IMR-90 (cell line): Measurements from ENCODE around the gene SGK1. TPM values are rescaled to one million over a fixed set of nuclear protein-coding genes. Genes with fewer than 3 reads are reported as not detected.
"Not testable (repeated sequence)": the region's sequence is repeated elsewhere in the genome, so short reads cannot be mapped to it uniquely, and the experiment has no call there.

ENCODE experiments used
- ATAC-seq: fragments of 200-7000 bp; cut with Tn5 transposase; 2 replicates; pipeline ENCODE4 v1.9.1; 2020; ENCODE audit warnings: low read depth, mild to moderate bottlenecking, moderate library complexity
- BruUV-seq: library from RNA; stranded (reverse); fragments of 400-500 nt; replicated peaks from 2 replicates; lab custom pipeline; 2021; lab: Mats Ljungman, UMichigan
- CTCF ChIA-PET: fragments of 300-600 bp; formaldehyde crosslinking; extraction: SDS; loops from one replicate; lab custom pipeline; 2021; ENCODE audit warnings: antibody characterized with exemption; lab: Yijun Ruan, JAX
- POLR2A ChIA-PET: fragments of 300-600 bp; sonication (Branson Sonifier 250); formaldehyde crosslinking; loops from one replicate; lab custom pipeline; 2022; ENCODE audit warnings: antibody characterized with exemption; ENCODE audit not compliant: unreplicated experiment; lab: Charles Lee
- DNase-seq: peaks from one replicate; pipeline ENCODE4 v3.0.0; 2013
- H2AFZ ChIP-seq: replicated peaks from 2 replicates; pipeline ENCODE3; 2013; ENCODE audit warnings: low read length, mild to moderate bottlenecking; ENCODE audit not compliant: poor library complexity
- H2AK5ac ChIP-seq: 2 replicates; pipeline ENCODE4 v1.6.1; 2013; ENCODE audit warnings: low read depth, low read length, inconsistent platforms
- H2AK9ac ChIP-seq: replicated peaks from 2 replicates; pipeline ENCODE3; 2013; ENCODE audit warnings: mild to moderate bottlenecking, low read depth, low read length, moderate library complexity; ENCODE audit not compliant: poor library complexity
- H2BK120ac ChIP-seq: 2 replicates; pipeline ENCODE4 v1.6.1; 2013; ENCODE audit warnings: low read depth, low read length, inconsistent platforms
- H2BK15ac ChIP-seq: 3 replicates; pipeline ENCODE4 v1.6.1; 2013; ENCODE audit warnings: low read depth, low read length, inconsistent platforms
- H2BK20ac ChIP-seq: 2 replicates; pipeline ENCODE4 v1.6.1; 2013; ENCODE audit warnings: low read depth, mild to moderate bottlenecking, inconsistent platforms, low read length, moderate library complexity
- H2BK5ac ChIP-seq: 2 replicates; pipeline ENCODE4 v1.6.1; 2013; ENCODE audit warnings: mild to moderate bottlenecking, low read depth, low read length, inconsistent platforms; ENCODE audit not compliant: poor library complexity, severe bottlenecking
- H3K14ac ChIP-seq: replicated peaks from 2 replicates; pipeline ENCODE4 v1.6.1; 2013; ENCODE audit warnings: low read depth, low read length, inconsistent platforms
- H3K18ac ChIP-seq: 2 replicates; pipeline ENCODE4 v1.6.1; 2013; ENCODE audit warnings: low read depth, low read length, control low read depth
- H3K23ac ChIP-seq: 2 replicates; pipeline ENCODE4 v1.6.1; 2013; ENCODE audit warnings: low read depth, low read length, inconsistent platforms
- H3K27ac ChIP-seq: 2 replicates; pipeline ENCODE4 v1.5.1; 2013; ENCODE audit warnings: mild to moderate bottlenecking, control low read depth, low read length; ENCODE audit not compliant: insufficient read depth
- H3K27me3 ChIP-seq: 2 replicates; pipeline ENCODE4 v1.6.1; 2013; ENCODE audit warnings: low read length; ENCODE audit not compliant: control insufficient read depth, insufficient read depth
- H3K36me3 ChIP-seq: 2 replicates; pipeline ENCODE4 v1.6.1; 2013; ENCODE audit warnings: low read length, mixed read lengths; ENCODE audit not compliant: control insufficient read depth, insufficient read depth
- H3K4ac ChIP-seq: 2 replicates; pipeline ENCODE4 v1.6.1; 2013; ENCODE audit warnings: low read depth, low read length, inconsistent platforms
- H3K4me1 ChIP-seq: 2 replicates; pipeline ENCODE4 v1.6.1; 2013; ENCODE audit warnings: low read length, mixed read lengths; ENCODE audit not compliant: control insufficient read depth, insufficient read depth
- H3K4me2 ChIP-seq: 2 replicates; pipeline ENCODE4 v1.6.1; 2013; ENCODE audit warnings: low read depth, mild to moderate bottlenecking, control low read depth, low read length, moderate library complexity
- H3K4me3 ChIP-seq: 2 replicates; pipeline ENCODE4 v1.5.1; 2013; ENCODE audit warnings: low read depth, mild to moderate bottlenecking, control low read depth, low read length, moderate library complexity; ENCODE audit not compliant: insufficient read depth
- H3K56ac ChIP-seq: 2 replicates; pipeline ENCODE4 v1.6.1; 2013; ENCODE audit warnings: low read length, inconsistent platforms; ENCODE audit not compliant: insufficient read depth; ENCODE audit errors: extremely low read depth
- H3K79me1 ChIP-seq, 2 experiments: 2 replicates each; pipeline ENCODE4 v1.6.1; 2013; ENCODE audit warnings: low read length in 2 of 2, inconsistent platforms in 1 of 2, low read depth in 1 of 2
- H3K9ac ChIP-seq: 2 replicates; pipeline ENCODE4 v1.6.1; 2013; ENCODE audit warnings: low read depth, low read length, control low read depth
- H3K9me1 ChIP-seq: 2 replicates; pipeline ENCODE4 v1.6.1; 2013; ENCODE audit warnings: low read length, inconsistent platforms; ENCODE audit not compliant: insufficient read depth
- H3K9me3 ChIP-seq: 2 replicates; pipeline ENCODE4 v1.6.1; 2013; ENCODE audit warnings: low read length; ENCODE audit not compliant: control insufficient read depth, insufficient read depth
- H4K20me1 ChIP-seq: 2 replicates; pipeline ENCODE4 v1.6.1; 2013; ENCODE audit warnings: low read length, inconsistent platforms; ENCODE audit not compliant: insufficient read depth
- H4K5ac ChIP-seq: 2 replicates; pipeline ENCODE4 v1.6.1; 2013; ENCODE audit warnings: mild to moderate bottlenecking, low read depth, low read length, control low read depth
- H4K8ac ChIP-seq, 2 experiments: 2 replicates each; pipeline ENCODE4 v1.6.1; 2013; ENCODE audit warnings: low read depth in 2 of 2, low read length in 2 of 2, control low read depth in 1 of 2, inconsistent platforms in 1 of 2
- H4K91ac ChIP-seq: 2 replicates; pipeline ENCODE4 v1.6.1; 2013; ENCODE audit warnings: low read depth, low read length, inconsistent platforms; ENCODE audit not compliant: insufficient read depth
- BHLHE40 ChIP-seq: fragments of 150-350 bp; IDR thresholded peaks from 2 replicates; pipeline ENCODE4 v1.6.1; 2016; ENCODE audit warnings: mild to moderate bottlenecking, low read depth, low read length
- CEBPB ChIP-seq: IDR thresholded peaks from 2 replicates; pipeline ENCODE4 v1.6.1; 2012; ENCODE audit warnings: low read depth, low read length, improper control_type of control experiment
- MAFK ChIP-seq: IDR thresholded peaks from 2 replicates; pipeline ENCODE4 v1.6.1; 2012; ENCODE audit warnings: low read depth, low read length, improper control_type of control experiment
- MXI1 ChIP-seq: IDR thresholded peaks from 2 replicates; pipeline ENCODE4 v1.6.1; 2012; ENCODE audit warnings: low read depth, mild to moderate bottlenecking, low read length, moderate library complexity, borderline replicate concordance
- NFE2L2 ChIP-seq: fragments of 150-350 bp; IDR thresholded peaks from 2 replicates; pipeline ENCODE4 v1.6.1; 2016; ENCODE audit warnings: low read depth, mild to moderate bottlenecking, low read length
- RCOR1 ChIP-seq: IDR thresholded peaks from 2 replicates; pipeline ENCODE4 v1.6.1; 2012; ENCODE audit warnings: mild to moderate bottlenecking, low read length, improper control_type of control experiment; ENCODE audit not compliant: insufficient replicate concordance
- RFX5 ChIP-seq: IDR thresholded peaks from 2 replicates; pipeline ENCODE4 v1.8.0; 2012; ENCODE audit warnings: low read depth, mild to moderate bottlenecking, low read length, moderate library complexity
- WGBS, 2 experiments: methylation state at CpG; one replicate each; pipeline versions ENCODE4 v1.1.5 to v1.1.7; 2013; ENCODE audit warnings: missing lambda C conversion rate in 2 of 2; ENCODE audit not compliant: insufficient read length in 1 of 2; ENCODE audit errors: extremely low coverage in 2 of 2; 5-methylcytosine and 5-hydroxymethylcytosine counted together
- dilution Hi-C: fragments of 300-500 bp; cut with HindIII; formaldehyde crosslinking; loops from one replicate; pipeline ENCODE4 v1.14.3; 2018; ENCODE audit warnings: low sequenced_read_pairs; ENCODE audit not compliant: unreplicated experiment
- in situ Hi-C: fragments of 300-500 bp; cut with MboI; formaldehyde crosslinking; loops from 3 replicates; pipeline ENCODE4 v1.14.3; 2019; ENCODE audit warnings: low sequenced_read_pairs, inconsistent platforms, mixed read lengths
- intact Hi-C: fragments of 100-400 bp; cut with micrococcal nuclease; formaldehyde crosslinking; loops from 2 replicates; pipeline ENCODE4 v1.10.0; 2022
- polyA plus RNA-seq, 3 experiments: library from polyadenylated mRNA; depleted of rRNA; stranded (reverse); fragments of >200 nt; gene quantifications; 2 replicates each; pipeline ENCODE4 v1.2.3, GENCODE V29; 2012; ENCODE audit warnings: low replicate concordance in 1 of 3
- total RNA-seq: library from RNA; depleted of rRNA; stranded (reverse); fragments of >200 nt; gene quantifications from 2 replicates; pipeline ENCODE4 v1.2.3, GENCODE V29; 2012
- TF ChIP-seq, protein P1 (sequence below): conservative IDR thresholded peaks from 2 replicates; pipeline ENCODE4 v1.5.1; 2012; ENCODE audit warnings: mild to moderate bottlenecking, low read depth, low read length, improper control_type of control experiment

Gene SGK1
- total and polyA plus RNA-seq, 2 of the 4 experiments (the other 2 are of a cell fraction), result 121 to 255 TPM

DNA sequence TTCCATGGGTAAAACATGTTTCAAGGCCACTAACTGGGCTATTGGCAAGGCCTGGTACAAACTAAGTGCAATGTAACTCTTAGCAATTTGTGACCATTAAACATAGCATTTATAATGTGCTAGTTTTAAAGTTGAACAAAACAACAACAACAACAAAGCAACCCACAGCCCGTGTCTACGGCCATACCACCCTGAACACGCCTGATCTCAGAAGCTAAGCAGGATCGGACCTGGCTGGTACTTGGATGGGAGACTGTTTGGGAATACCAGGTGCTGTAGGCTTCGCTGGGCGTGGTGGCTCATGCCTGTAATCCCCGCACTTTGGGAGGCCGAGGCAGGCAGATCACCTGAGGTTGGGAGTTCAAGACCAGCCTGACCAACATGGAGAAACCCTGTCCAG lies 61.0 kb downstream of the SGK1 start:
- WGBS, 2 experiments, result 95% methylated on average over 6 of the region's 8 CpGs; no CpG with 5 or more reads in 1 of the 2 experiments
- Histone ChIP-seq H2BK120ac (no peak overlapping the region), H3K27ac (no peak overlapping the region), H3K4me3 (no peak overlapping the region), H3K36me3 (no peaks in the 10 kb centered on the region), H3K9me1 (no peaks in the 10 kb centered on the region), H3K4me2 (no peak overlapping the region), H3K4me1 (peaks cover 2% of the 10 kb centered on the region; the same call in 1 of the 2 replicates), H3K27me3 (no peaks in the 10 kb centered on the region), H4K8ac (no peak overlapping the region), H2AFZ (no peak overlapping the region), H3K79me1 (no peaks in the 10 kb centered on the region), H3K23ac (no peak overlapping the region), H3K14ac (no peak overlapping the region), H2BK5ac (no peak overlapping the region), H3K4ac (no peak overlapping the region), H3K56ac (no peak overlapping the region), H2BK20ac (no peak overlapping the region), H2AK9ac (no peak overlapping the region), H3K18ac (no peak overlapping the region), H2BK15ac (no peak overlapping the region), H4K5ac (no peak overlapping the region), H3K9me3 (no peaks in the 10 kb centered on the region), H4K91ac (no peak overlapping the region), H2AK5ac (no peak overlapping the region), H3K9ac (no peak overlapping the region), H4K20me1 (no peaks in the 10 kb centered on the region)
- intact Hi-C loops, result no loop called here
- dilution Hi-C loops, result no loop called here
- ChIA-PET POLR2A (no interaction called here), CTCF (interaction anchor here (1.2 to 1.6 kb wide), 2 partner anchors 10 to 20 kb away, joined by 3 to 4 read pairs; no protein-coding TSS in a partner anchor)
- TF ChIP-seq, protein P1, sequence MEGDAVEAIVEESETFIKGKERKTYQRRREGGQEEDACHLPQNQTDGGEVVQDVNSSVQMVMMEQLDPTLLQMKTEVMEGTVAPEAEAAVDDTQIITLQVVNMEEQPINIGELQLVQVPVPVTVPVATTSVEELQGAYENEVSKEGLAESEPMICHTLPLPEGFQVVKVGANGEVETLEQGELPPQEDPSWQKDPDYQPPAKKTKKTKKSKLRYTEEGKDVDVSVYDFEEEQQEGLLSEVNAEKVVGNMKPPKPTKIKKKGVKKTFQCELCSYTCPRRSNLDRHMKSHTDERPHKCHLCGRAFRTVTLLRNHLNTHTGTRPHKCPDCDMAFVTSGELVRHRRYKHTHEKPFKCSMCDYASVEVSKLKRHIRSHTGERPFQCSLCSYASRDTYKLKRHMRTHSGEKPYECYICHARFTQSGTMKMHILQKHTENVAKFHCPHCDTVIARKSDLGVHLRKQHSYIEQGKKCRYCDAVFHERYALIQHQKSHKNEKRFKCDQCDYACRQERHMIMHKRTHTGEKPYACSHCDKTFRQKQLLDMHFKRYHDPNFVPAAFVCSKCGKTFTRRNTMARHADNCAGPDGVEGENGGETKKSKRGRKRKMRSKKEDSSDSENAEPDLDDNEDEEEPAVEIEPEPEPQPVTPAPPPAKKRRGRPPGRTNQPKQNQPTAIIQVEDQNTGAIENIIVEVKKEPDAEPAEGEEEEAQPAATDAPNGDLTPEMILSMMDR, result no peak
- TF ChIP-seq RFX5 (no peak), BHLHE40 (no peak), NFE2L2 (no peak), MAFK (no peak), MXI1 (no peak), CEBPB (no peak), RCOR1 (no peak)
- no TSS peak for BruUV-seq
- DNase-seq (no peak), ATAC-seq (no peak)
- in situ Hi-C loops, result no loop called here

DNA sequence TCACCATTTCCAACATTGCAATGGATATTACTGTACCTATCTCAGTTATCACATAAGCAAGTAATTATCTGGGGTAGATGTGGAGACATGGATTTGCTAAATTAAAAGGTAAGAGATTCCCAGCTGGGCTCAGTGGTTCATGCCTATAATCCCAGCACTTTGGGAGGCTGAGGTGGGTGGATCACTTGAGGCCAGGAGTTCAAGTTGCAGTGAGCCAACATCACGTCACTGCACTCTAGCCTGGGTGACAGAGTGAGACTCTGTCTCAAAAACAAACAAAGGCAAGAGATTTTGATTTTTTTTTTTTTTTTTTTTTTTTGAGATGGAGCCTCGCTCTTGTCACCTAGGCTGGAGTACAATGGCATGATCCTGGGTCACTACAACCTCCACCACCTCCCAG lies 62.6 kb downstream of the SGK1 start:
- H4K5ac ChIP-seq, H2BK20ac ChIP-seq, H2BK120ac ChIP-seq, ATAC-seq, H3K4me2 ChIP-seq, DNase-seq, intact Hi-C loops, H2AFZ ChIP-seq, H3K18ac ChIP-seq, H4K91ac ChIP-seq, H3K9ac ChIP-seq, H3K36me3 ChIP-seq, H2BK5ac ChIP-seq, dilution Hi-C loops, H2AK5ac ChIP-seq, H3K4me3 ChIP-seq, H3K23ac ChIP-seq, H2BK15ac ChIP-seq, H3K14ac ChIP-seq, BruUV-seq, H3K56ac ChIP-seq, H2AK9ac ChIP-seq, H3K27ac ChIP-seq, H4K20me1 ChIP-seq, in situ Hi-C loops, H3K4me1 ChIP-seq, POLR2A ChIA-PET, H3K9me1 ChIP-seq, H4K8ac ChIP-seq, H3K27me3 ChIP-seq, H3K9me3 ChIP-seq, H3K4ac ChIP-seq, H3K79me1 ChIP-seq: not testable (repeated sequence)
- WGBS, 2 experiments, result no CpG with 5 or more reads among the region's 2 CpGs
- CTCF ChIA-PET, result interaction anchor here (0.6 kb wide), 1 partner anchor 57 kb away, joined by 4 read pairs; no protein-coding TSS in a partner anchor
